ENCODE measurements around the gene CAMK2A.

CAMK2A gene

DNA sequence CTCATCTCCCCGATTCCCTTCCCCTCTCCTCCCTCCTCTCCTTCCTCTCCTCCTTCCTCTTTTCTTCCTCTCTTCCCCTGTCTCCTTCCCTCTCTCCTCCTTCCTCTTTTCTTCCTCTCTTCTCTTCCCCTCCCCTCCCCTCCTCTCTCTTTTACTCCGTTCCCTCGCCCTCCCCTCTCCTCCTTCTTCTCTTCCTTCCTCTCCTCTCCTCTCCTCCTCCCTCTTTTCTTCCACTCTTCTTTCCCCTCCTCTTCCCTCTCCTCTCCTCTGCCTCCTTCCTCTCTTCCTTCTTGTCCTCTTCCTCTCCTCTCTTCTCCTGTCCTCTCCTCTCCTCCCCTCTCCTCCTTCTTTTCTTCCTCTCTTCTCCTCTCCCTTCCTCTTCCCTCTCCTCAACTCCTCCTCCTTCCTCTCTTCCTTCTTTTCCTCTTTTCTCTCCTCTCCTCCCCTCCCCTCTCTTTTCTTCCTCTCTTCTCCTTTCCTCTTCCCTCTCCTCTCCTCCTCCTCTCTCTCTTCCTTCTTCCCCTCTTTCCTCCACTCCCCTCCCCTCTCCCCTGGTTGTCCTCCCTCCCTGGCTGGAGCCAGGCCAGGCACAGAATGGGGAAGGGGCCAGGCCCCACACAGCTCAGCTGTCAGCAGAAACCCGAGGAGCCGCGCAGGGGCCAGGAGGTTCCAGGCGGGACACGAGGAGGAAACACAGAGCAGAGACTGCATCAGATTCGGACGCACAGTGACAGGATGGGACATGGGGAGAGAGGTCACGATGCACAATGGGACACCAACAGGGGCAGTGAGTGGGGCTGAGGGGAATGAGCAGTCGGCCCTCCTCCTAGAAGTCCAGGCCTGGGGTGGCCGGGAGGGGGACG lies 48.0 kb downstream of the CAMK2A start:
- TF ChIP-seq, protein P1, sequence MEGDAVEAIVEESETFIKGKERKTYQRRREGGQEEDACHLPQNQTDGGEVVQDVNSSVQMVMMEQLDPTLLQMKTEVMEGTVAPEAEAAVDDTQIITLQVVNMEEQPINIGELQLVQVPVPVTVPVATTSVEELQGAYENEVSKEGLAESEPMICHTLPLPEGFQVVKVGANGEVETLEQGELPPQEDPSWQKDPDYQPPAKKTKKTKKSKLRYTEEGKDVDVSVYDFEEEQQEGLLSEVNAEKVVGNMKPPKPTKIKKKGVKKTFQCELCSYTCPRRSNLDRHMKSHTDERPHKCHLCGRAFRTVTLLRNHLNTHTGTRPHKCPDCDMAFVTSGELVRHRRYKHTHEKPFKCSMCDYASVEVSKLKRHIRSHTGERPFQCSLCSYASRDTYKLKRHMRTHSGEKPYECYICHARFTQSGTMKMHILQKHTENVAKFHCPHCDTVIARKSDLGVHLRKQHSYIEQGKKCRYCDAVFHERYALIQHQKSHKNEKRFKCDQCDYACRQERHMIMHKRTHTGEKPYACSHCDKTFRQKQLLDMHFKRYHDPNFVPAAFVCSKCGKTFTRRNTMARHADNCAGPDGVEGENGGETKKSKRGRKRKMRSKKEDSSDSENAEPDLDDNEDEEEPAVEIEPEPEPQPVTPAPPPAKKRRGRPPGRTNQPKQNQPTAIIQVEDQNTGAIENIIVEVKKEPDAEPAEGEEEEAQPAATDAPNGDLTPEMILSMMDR (IDR thresholded peaks at IDR 0.05; ENCODE audit: low read length, missing control alignments) = no peak
- no peak for DNase-seq (ENCODE audit: low read depth)

DNA sequence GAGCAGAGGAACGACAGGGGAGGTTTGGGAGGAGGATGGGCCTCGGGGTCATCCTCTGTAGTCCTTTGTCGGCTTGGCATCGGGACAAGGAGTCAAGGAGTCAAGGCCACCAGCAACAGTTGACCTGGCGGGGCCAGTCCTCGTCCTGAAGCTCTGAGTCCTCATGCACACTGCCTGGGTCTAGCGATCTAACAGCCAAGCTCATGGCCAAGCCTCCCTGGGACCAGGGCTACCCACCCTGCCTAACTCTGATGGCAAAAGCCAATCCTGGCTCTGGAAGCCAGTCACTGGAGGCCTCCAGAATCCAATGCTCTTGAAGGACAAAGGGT lies 49.8 kb downstream of the CAMK2A start:
- DNase-seq (ENCODE audit: low read depth) = no peak
- H3K4me3 ChIP-seq (replicated peaks; ENCODE audit: low read depth, low read length) = no peak overlapping the region
- TF ChIP-seq, protein P1 (IDR thresholded peaks at IDR 0.05; ENCODE audit: low read length, missing control alignments) = no peak

More for the DNA sequence above, 48.0 kb downstream of the CAMK2A start:
- no peak overlapping the region for H3K4me3 ChIP-seq (replicated peaks; ENCODE audit: low read depth, low read length)

DNA sequence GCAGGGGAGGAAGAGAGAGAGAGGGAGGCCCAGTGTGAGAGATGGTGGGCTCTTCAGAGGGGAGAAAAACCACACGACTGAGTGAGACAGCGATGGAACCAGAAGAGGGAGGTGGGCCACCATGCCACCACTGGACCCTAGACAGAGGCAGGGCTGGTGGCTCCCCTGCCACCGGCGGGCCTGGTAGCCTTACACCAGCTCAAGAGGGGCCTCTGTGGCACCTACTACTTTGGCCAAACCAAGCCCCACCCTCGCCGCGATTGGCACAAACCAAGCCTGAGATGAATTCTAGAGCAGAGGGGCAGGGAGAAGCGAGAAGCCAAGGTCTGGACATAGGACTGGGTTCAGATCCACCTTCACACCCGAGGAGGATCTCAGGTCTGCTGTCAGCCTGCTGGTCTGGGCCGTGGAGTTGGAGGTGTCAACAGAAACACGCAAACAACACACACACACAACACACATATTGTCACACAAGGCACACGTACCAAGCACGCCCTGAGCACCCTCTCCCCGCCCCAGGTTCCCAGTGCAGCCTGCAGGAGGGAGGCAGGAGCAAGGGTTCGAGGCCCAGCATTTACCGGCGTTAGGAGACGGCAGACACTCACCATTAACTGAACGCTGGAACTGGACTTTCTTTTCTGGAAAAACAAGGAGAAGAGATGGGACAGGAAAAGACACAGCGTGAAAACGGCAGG lies 50.3 kb downstream of the CAMK2A start:
- DNase-seq (ENCODE audit: low read depth) = no peak
- TF ChIP-seq, protein P1 (IDR thresholded peaks at IDR 0.05; ENCODE audit: low read length, missing control alignments) = no peak
- H3K4me3 ChIP-seq (replicated peaks; ENCODE audit: low read depth, low read length) = no peak overlapping the region

DNA sequence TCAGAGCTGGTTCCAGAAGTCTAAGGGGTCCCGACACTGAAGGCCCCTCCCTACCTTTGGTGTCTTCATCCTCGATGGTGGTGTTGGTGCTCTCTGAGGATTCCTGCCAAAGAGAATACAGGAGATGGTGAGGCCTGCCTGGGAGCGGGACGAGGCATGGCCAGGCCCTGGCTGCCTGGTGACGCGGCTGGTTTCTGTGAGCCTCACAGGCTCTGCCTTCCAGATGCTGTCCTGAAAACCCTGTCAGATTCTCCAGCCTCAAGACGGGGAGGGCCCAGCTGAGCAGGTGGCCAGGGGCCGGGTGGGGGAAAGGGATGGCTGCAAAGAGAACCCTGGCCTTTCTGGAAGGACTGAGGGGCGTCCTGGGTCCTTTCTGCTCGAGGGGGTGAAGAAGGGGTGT lies 50.9 kb downstream of the CAMK2A start:
- DNase-seq (ENCODE audit: low read depth) = no peak
- H3K4me3 ChIP-seq (replicated peaks; ENCODE audit: low read depth, low read length) = no peak overlapping the region
- TF ChIP-seq, protein P1 (IDR thresholded peaks at IDR 0.05; ENCODE audit: low read length, missing control alignments) = no peak

DNA sequence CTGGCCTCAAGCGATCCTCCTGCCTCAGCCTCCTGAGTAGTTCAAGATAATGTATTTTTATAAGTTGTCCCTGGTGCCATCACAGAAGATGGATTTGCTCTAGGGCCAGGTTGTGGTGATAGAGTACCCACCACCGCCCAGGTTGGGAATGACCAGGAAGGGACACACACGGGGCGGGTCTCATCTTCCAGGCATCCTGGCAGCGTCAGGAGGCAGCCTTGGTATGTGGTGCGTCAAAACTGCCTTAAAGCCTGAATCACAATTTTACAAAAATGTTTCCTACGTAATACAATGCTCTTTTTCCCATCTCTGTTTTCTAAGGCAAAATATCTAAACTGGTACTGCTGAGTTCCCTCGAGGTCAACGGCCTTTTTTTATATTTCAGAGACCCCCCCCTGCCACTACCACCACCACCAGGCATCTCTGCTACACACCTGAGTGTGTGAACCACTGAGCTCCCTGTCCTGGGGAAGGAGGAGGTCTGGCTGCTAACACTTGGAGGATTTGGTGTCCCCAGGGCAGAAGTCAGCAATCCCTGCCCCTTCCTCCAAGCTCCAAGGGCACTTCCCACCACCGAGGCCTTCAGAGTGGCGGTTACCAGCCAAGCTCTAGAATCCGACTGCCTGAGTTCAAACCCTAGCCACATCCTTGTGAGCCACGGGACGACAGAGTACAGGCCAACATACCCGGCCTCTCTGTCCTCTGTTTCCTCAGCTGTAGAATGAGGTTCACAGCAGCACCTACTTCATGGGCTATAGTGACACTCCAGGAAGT lies 52.4 kb downstream of the CAMK2A start:
- TF ChIP-seq, protein P1 (IDR thresholded peaks at IDR 0.05; ENCODE audit: low read length, missing control alignments) = no peak
- H3K4me3 ChIP-seq (replicated peaks; ENCODE audit: low read depth, low read length) = no peak overlapping the region
- DNase-seq (ENCODE audit: low read depth) = no peak

DNA sequence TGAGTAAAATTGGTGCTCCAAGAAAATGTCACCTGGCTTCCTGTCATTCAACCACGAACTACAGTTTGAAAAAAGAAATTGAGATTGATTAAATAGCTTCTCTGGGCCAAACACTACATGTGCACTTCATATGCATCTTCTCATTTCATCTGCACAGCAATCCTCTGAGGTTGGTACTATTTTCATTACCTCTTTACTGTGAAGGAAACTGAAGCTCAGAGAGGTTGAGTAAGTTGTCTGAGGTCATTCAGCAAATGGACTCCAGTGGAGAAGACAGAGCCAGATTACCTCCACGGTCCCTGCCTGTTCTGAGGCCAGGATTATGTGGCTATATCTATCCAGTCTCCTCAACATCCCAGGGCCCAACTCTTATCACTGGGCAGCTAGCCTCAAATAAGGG lies 53.3 kb downstream of the CAMK2A start:
- DNase-seq (ENCODE audit: low read depth) = no peak
- H3K4me3 ChIP-seq (replicated peaks; ENCODE audit: low read depth, low read length) = no peak overlapping the region
- TF ChIP-seq, protein P1 (IDR thresholded peaks at IDR 0.05; ENCODE audit: low read length, missing control alignments) = no peak
